ENCODE data around the gene FKBP14.

Gene FKBP14

DNA sequence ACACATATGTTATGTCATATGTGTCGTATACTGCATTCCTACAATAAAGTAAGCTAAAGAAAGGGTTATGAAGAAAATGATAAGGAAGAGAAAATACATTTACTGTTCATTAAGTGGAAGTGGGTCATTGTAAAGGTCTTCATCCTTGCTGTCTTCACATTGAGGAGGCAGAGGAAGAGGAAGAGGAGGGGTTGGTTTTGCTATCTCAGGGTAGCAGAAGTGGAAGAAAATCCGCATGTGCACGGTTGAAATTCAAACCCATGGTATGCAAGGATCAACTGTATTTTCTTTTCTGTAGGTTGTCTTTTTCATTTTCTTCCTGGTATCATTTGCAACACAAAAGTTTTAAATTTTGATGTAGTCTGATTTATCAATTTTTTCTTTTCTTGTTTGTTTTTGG, 8.0 kb upstream of the FKBP14 start:
- no peak for DNase-seq (ENCODE audit: low spot score)
- TF ChIP-seq, protein P1, sequence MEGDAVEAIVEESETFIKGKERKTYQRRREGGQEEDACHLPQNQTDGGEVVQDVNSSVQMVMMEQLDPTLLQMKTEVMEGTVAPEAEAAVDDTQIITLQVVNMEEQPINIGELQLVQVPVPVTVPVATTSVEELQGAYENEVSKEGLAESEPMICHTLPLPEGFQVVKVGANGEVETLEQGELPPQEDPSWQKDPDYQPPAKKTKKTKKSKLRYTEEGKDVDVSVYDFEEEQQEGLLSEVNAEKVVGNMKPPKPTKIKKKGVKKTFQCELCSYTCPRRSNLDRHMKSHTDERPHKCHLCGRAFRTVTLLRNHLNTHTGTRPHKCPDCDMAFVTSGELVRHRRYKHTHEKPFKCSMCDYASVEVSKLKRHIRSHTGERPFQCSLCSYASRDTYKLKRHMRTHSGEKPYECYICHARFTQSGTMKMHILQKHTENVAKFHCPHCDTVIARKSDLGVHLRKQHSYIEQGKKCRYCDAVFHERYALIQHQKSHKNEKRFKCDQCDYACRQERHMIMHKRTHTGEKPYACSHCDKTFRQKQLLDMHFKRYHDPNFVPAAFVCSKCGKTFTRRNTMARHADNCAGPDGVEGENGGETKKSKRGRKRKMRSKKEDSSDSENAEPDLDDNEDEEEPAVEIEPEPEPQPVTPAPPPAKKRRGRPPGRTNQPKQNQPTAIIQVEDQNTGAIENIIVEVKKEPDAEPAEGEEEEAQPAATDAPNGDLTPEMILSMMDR (IDR thresholded peaks at IDR 0.05; ENCODE audit: extremely low read depth, missing control alignments): no peak

DNA sequence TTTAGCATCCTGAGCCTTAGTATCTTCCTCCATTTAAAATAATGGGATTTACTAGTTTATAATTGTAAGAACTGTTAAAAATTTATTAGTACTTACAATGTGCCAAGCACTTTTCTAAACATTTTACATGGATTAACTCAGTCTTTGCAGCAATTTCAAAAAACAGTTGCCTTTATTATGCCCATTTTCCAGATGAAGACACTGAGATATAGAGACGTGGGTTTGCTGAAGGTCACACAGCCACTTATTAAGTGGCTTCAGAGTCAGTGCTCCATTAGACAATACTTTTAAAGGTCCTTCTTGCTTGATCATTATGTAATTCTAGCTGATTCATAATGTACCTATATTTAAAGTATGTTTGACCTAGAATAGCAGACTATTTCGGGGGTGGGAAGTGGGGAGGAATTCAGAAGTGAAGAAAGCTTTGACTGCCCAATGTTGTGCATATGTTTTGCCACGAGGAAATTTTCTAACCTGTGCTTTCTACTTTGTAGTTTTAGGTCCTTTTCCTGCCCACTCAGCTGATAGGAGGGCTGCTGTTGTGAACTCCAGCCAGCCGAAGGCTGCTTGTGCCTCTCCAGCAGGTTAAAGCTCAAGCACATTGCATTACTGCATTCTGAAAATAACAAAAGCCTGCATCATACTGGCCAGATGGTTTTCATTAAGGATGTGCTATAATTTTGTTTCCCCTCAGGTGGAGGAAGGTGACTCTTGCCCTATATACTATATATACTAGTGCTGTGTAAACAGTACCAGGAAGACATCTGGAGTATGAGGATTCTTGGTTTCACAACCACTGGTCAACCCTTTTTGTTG, 6.0 kb upstream of the FKBP14 start:
- TF ChIP-seq, protein P1 (IDR thresholded peaks at IDR 0.05; ENCODE audit: extremely low read depth, missing control alignments): no peak
- DNase-seq (ENCODE audit: low spot score): no peak

DNA sequence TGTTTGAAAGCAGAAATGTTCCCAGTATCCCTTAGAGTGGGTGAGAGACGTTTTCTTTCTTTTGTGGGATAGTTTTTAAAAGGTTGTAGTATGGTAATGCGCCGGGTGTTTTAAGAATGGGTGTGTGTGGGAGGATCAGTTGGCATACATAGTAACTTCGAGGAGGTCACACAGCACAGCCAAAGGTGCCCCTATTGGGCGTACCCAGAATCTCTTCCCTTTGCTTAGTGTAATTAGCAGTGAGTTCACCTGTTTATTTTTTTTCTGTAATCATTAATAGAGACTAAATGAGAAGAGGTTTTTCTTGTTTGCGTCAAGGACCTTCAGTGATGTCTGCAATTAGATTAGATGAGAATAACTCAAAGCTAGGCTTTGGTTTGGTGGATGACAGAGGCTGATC, 3.2 kb upstream of the FKBP14 start:
- TF ChIP-seq, protein P1 (IDR thresholded peaks at IDR 0.05; ENCODE audit: extremely low read depth, missing control alignments): no peak

DNA sequence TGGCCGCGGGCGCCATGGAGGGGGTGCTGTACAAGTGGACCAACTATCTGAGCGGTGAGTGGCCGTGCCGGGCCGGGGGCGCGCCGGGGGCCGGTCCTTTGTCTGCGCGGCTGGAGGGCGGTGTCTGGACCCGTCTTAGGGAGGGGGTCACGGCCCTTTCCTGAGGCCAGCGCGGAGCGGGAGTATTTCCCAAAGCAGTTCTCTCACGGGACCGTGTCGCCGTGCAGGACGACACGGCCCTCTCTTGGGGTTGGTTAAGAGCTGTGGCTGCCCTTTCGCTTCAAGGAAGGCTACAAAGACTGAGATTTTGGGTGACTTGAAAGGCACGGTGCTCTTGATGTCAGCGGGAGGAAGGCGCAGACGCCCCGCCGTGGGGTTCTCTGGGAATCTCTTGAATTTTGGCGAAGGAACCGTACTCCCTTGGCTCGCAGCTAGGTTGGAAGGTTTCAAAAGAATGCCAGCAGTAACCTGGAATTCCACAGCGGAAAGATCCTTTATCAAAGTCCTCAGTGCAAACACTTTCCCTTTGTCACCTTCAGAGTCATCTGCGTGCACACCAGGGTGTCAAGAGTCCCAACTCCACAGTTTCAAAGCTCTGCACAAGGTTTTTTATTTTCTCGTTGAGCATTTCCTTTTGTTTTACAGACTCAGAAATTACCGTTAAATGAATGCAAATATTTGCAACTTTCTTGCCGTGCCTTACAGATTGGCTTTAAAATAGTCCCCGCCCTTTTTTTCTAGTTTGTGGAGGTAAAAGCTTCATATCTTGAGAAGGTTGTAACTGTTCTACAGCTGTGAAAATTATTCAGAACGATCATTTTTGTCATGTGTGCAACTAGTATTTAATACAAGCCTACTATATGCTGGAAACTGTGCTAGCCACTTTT, 2.5 kb upstream of the FKBP14 start:
- TF ChIP-seq, protein P1 (IDR thresholded peaks at IDR 0.05; ENCODE audit: extremely low read depth, missing control alignments): no peak
- peak; percentile 63 for DNase-seq (ENCODE audit: low spot score)

More for the DNA sequence above, 3.2 kb upstream of the FKBP14 start:
- peak; percentile 12 for DNase-seq (ENCODE audit: low spot score)

DNA sequence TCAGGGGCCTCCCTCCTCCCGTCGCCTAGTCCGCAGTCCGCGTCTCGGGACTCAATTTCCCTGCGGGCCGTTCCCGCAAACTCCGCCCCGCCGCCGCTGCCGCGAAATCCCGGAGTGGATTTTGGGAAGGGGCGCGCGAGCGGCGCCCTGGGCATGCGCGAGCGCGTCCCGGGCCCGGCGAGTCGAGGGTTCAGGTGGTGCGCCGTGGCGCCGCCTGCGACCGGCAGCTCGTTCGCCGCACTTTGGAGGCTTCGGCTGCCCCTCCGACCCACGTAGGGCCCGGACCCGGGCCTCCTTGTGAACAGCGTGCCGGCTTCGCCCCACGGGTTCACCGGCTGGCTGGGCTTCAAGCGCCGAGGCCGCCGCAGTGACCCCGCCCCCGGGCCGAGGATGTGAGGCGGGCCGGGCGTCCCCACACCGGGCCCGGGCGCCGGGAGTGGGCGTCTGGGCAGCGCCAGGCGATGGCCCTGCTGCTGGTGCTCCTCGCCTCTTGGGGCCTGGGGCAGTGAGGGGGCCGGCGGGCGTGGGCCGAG, 1.8 kb upstream of the FKBP14 start, which contains the start of gene PLEKHA8:
PLEKHA8 (plus strand) TSS at position 197 of the 533 bp plus-strand sequence. CDS start 351 bp downstream, outside the sequence.
- DNase-seq (ENCODE audit: low spot score): peak; percentile 93

DNA sequence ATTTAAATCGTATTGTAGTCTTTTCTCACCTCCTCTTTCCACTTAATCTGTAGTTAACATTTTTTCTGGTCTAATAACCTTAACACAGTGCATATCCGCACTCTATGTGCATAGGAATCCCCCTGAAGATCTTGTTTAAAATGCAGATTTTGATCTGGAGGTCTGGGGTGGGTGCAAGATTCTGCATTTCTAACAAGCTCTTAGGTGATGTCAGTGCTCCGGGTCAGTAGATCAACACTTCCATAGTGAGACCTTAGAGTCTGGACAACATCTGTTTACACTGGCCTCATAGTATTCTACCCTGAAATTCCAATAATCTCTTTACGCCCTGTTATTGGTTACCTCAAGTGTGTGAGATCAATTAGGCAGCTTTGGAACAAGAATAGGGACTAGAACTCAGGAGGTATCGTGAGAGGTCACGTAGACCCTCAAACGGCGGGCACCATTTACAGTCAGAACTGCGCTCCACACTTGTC, 1.3 kb upstream of the FKBP14 start:
- no peak for DNase-seq (ENCODE audit: low spot score)

More for the DNA sequence above, 1.8 kb upstream of the FKBP14 start, which contains the start of gene PLEKHA8:
- TF ChIP-seq, protein P1 (IDR thresholded peaks at IDR 0.05; ENCODE audit: extremely low read depth, missing control alignments): no peak

More for the DNA sequence above, 1.3 kb upstream of the FKBP14 start:
- TF ChIP-seq, protein P1 (IDR thresholded peaks at IDR 0.05; ENCODE audit: extremely low read depth, missing control alignments): no peak
